PC-9 (cell line): ENCODE data around the gene SYNJ2. TPM values are rescaled to one million over a fixed set of nuclear protein-coding genes. Genes with fewer than 3 reads are reported as not detected.

ENCODE experiments used
- BruUV-seq: library from RNA; stranded (reverse); fragments of 400-500 nt; replicated peaks from 2 replicates; lab custom pipeline; 2021; lab: Mats Ljungman, UMichigan
- CTCF ChIA-PET: fragments of 300-600 bp; sonication (Branson Sonifier 250); formaldehyde crosslinking; loops from one replicate; lab custom pipeline; 2022; ENCODE audit warnings: antibody characterized with exemption; lab: Charles Lee
- POLR2A ChIA-PET: fragments of 300-600 bp; sonication (Branson Sonifier 250); formaldehyde crosslinking; loops from one replicate; lab custom pipeline; 2022; ENCODE audit warnings: antibody characterized with exemption; ENCODE audit not compliant: unreplicated experiment; lab: Charles Lee
- DNase-seq, 2 experiments: peaks; one replicate each; pipeline versions ENCODE4 v3.0.0 to v3.0.0-alpha.2; 2015 to 2022; ENCODE audit warnings: mixed read lengths in 1 of 2
- H2AFZ ChIP-seq: fragments of 200-600 bp; sonication (generic); 2 replicates; pipeline ENCODE4 v1.8.1; 2017; ENCODE audit warnings: antibody characterized with exemption
- H3F3A ChIP-seq: fragments of 200-600 bp; sonication (generic); 2 replicates; pipeline ENCODE4 v1.8.1; 2017; ENCODE audit warnings: antibody characterized with exemption, mild to moderate bottlenecking, low read depth; ENCODE audit not compliant: insufficient read depth
- H3K27ac ChIP-seq: fragments of 200-600 bp; sonication (generic); 2 replicates; pipeline ENCODE4 v1.6.1; 2016; ENCODE audit warnings: mixed run types
- H3K27me3 ChIP-seq: fragments of 200-600 bp; sonication (generic); 2 replicates; pipeline ENCODE4 v1.6.1; 2016; ENCODE audit warnings: low read depth, mixed run types; ENCODE audit not compliant: insufficient read depth
- H3K36me3 ChIP-seq: fragments of 200-600 bp; sonication (generic); 2 replicates; pipeline ENCODE4 v1.6.1; 2016; ENCODE audit warnings: low read depth, mixed run types
- H3K4me1 ChIP-seq: fragments of 200-600 bp; sonication (generic); replicated peaks from 2 replicates; pipeline ENCODE4 v1.6.1; 2016; ENCODE audit warnings: mixed run types; ENCODE audit not compliant: insufficient read depth
- H3K4me2 ChIP-seq: fragments of 200-600 bp; sonication (generic); 2 replicates; pipeline ENCODE4 v1.6.1; 2017; ENCODE audit warnings: mixed run types
- H3K4me3 ChIP-seq: fragments of 200-600 bp; sonication (generic); 2 replicates; pipeline ENCODE4 v1.6.1; 2016; ENCODE audit warnings: mixed run types
- H3K79me2 ChIP-seq: fragments of 200-600 bp; sonication (generic); 2 replicates; pipeline ENCODE4 v1.6.1; 2017; ENCODE audit warnings: low read depth, mixed run types
- H3K9me2 ChIP-seq: fragments of 200-600 bp; sonication (generic); 2 replicates; pipeline ENCODE4 v1.8.1; 2017; ENCODE audit warnings: mild to moderate bottlenecking; ENCODE audit not compliant: insufficient read depth
- H3K9me3 ChIP-seq: fragments of 200-600 bp; sonication (generic); 2 replicates; pipeline ENCODE4 v1.8.1; 2016; ENCODE audit warnings: low read depth; ENCODE audit not compliant: insufficient read depth
- H4K20me1 ChIP-seq: fragments of 200-600 bp; sonication (generic); 2 replicates; pipeline ENCODE4 v1.8.1; 2017; ENCODE audit not compliant: insufficient read depth
- EZH2 ChIP-seq: fragments of 200-600 bp; sonication (generic); IDR thresholded peaks from 2 replicates; pipeline ENCODE4 v1.8.0; 2017; ENCODE audit warnings: antibody characterized with exemption, low read depth
- intact Hi-C: fragments of 100-400 bp; cut with micrococcal nuclease; formaldehyde crosslinking; loops from one replicate; pipeline ENCODE4 v1.10.0; 2022; ENCODE audit not compliant: unreplicated experiment
- total RNA-seq: library from RNA; stranded (reverse); gene quantifications from 2 replicates; pipeline ENCODE4 v1.2.3, GENCODE V29; 2021
- TF ChIP-seq, protein P1 (sequence below): fragments of 200-600 bp; sonication (generic); conservative IDR thresholded peaks from 2 replicates; pipeline ENCODE4 v1.6.1; 2017; ENCODE audit warnings: mixed run types, antibody characterized with exemption, mild to moderate bottlenecking, moderate library complexity

The SYNJ2 gene
- total RNA-seq, 1 experiment from 2014 or later = 30.3 TPM

DNA sequence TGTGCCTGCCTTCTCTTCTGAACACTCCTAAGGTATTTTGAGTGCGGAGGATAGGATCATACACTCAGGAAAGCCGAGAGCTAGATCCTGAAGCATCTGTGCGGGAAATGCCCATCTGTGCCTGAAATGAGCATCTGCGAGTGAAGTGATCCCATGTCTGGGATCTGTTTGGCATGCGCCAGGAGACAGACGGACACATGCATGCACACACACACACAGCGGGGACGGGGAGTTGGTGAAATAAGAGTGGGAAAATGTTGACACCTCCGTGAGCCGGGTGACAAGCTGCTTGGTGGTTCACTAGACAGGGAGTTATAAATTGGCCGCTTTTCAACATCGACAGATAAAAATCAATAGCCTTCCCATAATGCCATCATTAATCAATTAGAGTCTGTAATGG is 13.8 kb downstream of the SYNJ2 start:
- CTCF ChIA-PET = no interaction called here
- H3K27ac ChIP-seq = no peak overlapping the region
- POLR2A ChIA-PET = no interaction called here

DNA sequence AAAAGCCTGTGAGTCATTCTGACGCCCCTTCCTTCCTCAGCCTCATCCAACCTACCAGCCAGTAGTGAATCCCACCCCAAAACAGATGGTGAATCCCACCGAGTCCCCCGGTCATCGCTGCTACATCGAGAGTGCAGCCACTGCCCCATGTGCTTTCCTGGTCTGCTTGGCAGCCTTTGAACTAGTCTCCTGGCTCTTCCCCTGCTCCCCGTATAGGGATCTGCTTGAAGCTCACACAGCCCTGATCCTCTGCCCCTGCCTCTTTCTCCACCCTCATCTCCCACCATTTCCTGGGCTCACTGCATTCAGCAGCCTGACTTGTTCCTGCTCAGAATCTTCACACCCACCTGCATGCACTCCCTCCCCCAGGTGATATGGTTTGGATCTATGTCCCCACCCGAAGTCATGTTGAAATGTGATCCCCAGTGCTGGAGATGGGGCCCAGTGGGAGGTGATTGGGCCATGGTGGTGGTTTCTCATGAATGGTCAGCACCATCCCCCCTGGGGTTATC is 14.6 kb downstream of the SYNJ2 start:
- intact Hi-C loops = no loop called here
- Histone ChIP-seq H3K79me2 (peaks cover 78% of the 10 kb centered on the region), H3K9me2 (no peaks in the 10 kb centered on the region), H3K4me1 (peaks cover 20% of the 10 kb centered on the region), H3K27ac (no peak overlapping the region), H3F3A (0 out of 2 replicates have a peak, but pooled peaks cover 3% of the 10 kb centered on the region), H3K36me3 (no peaks in the 10 kb centered on the region), H4K20me1 (peaks cover 15% of the 10 kb centered on the region; the same call in 1 of the 2 replicates), H3K4me3 (no peak overlapping the region), H2AFZ (no peak overlapping the region), H3K27me3 (no peaks in the 10 kb centered on the region), H3K4me2 (no peak overlapping the region), H3K9me3 (no peaks in the 10 kb centered on the region)
- ChIA-PET CTCF (no interaction called here), POLR2A (no interaction called here)
- DNase-seq = no peak
- no peak for TF ChIP-seq EZH2
- TF ChIP-seq, protein P1, sequence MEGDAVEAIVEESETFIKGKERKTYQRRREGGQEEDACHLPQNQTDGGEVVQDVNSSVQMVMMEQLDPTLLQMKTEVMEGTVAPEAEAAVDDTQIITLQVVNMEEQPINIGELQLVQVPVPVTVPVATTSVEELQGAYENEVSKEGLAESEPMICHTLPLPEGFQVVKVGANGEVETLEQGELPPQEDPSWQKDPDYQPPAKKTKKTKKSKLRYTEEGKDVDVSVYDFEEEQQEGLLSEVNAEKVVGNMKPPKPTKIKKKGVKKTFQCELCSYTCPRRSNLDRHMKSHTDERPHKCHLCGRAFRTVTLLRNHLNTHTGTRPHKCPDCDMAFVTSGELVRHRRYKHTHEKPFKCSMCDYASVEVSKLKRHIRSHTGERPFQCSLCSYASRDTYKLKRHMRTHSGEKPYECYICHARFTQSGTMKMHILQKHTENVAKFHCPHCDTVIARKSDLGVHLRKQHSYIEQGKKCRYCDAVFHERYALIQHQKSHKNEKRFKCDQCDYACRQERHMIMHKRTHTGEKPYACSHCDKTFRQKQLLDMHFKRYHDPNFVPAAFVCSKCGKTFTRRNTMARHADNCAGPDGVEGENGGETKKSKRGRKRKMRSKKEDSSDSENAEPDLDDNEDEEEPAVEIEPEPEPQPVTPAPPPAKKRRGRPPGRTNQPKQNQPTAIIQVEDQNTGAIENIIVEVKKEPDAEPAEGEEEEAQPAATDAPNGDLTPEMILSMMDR = no peak
- no TSS peak for BruUV-seq

More for the DNA sequence above, 13.8 kb downstream of the SYNJ2 start:
- no peaks in the 10 kb centered on the region for H3K27me3 ChIP-seq
- H2AFZ ChIP-seq = no peak overlapping the region
- 0 out of 2 replicates have a peak, but pooled peaks cover 3% of the 10 kb centered on the region for H3F3A ChIP-seq
- peaks cover 21% of the 10 kb centered on the region for H4K20me1 ChIP-seq
- intact Hi-C loops = no loop called here
- TF ChIP-seq, protein P1 = no peak
- TF ChIP-seq EZH2 = no peak
- no peak overlapping the region for H3K4me3 ChIP-seq
- no peaks in the 10 kb centered on the region for H3K9me3 ChIP-seq
- no peak for DNase-seq
- H3K4me2 ChIP-seq = no peak overlapping the region
- H3K9me2 ChIP-seq = no peaks in the 10 kb centered on the region
- H3K36me3 ChIP-seq = no peaks in the 10 kb centered on the region
- H3K79me2 ChIP-seq = peaks cover 81% of the 10 kb centered on the region
- H3K4me1 ChIP-seq = peaks cover 21% of the 10 kb centered on the region
- BruUV-seq = no TSS peak

DNA sequence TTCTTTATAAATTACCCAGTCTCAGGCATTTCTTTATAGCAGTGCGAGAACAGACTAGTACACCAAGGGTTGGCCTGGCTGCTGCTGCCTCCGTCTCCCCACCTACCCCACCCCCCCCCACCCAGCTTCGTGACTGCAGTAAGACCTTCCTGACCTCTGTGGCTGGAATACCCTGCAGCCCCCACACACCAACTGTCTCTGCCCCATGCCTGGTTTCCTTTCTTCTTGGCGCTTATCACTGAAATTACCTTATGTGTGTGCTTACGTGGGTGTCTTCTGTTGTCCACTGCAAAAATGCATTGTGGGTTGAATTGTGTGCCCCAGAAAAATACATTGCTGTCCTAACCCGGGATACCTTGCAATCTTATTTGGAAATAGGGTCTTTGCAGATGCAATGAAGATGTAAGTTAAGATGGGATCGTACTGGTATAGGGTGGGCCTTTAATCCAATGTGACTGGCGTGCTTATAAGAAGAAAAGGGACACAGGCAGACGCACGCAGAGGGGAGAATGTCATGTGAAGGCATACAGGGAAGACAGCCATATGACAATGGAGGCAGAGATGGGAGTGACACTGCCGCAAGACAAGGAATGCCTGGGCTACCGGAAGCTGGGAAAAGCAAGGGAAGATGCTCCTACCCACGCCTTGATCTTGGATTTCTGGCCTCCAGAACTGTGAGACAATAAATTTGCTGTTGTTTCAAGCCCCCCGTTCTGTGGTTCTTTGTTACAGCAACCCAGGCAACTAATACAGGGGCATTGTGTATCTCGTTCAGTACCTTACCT is 15.4 kb downstream of the SYNJ2 start:
- H3K9me3 ChIP-seq = no peaks in the 10 kb centered on the region
- POLR2A ChIA-PET = no interaction called here
- no peak for DNase-seq
- CTCF ChIA-PET = no interaction called here
- H3K27ac ChIP-seq = no peak overlapping the region
- BruUV-seq = no TSS peak
- no peak overlapping the region for H3K4me3 ChIP-seq
- intact Hi-C loops = no loop called here
- H3K27me3 ChIP-seq = no peaks in the 10 kb centered on the region
- H3K4me2 ChIP-seq = no peak overlapping the region
- H3F3A ChIP-seq = peaks cover 9% of the 10 kb centered on the region; the same call in 1 of the 2 replicates
- H3K36me3 ChIP-seq = no peaks in the 10 kb centered on the region
- peaks cover 77% of the 10 kb centered on the region for H3K79me2 ChIP-seq
- peaks cover 26% of the 10 kb centered on the region for H3K4me1 ChIP-seq
- H3K9me2 ChIP-seq = no peaks in the 10 kb centered on the region
- peaks cover 10% of the 10 kb centered on the region; the same call in 1 of the 2 replicates for H4K20me1 ChIP-seq
- TF ChIP-seq EZH2 = no peak
- TF ChIP-seq, protein P1 = no peak
- no peak overlapping the region for H2AFZ ChIP-seq
